ENCODE data around the gene EPB41.

The EPB41 gene

DNA sequence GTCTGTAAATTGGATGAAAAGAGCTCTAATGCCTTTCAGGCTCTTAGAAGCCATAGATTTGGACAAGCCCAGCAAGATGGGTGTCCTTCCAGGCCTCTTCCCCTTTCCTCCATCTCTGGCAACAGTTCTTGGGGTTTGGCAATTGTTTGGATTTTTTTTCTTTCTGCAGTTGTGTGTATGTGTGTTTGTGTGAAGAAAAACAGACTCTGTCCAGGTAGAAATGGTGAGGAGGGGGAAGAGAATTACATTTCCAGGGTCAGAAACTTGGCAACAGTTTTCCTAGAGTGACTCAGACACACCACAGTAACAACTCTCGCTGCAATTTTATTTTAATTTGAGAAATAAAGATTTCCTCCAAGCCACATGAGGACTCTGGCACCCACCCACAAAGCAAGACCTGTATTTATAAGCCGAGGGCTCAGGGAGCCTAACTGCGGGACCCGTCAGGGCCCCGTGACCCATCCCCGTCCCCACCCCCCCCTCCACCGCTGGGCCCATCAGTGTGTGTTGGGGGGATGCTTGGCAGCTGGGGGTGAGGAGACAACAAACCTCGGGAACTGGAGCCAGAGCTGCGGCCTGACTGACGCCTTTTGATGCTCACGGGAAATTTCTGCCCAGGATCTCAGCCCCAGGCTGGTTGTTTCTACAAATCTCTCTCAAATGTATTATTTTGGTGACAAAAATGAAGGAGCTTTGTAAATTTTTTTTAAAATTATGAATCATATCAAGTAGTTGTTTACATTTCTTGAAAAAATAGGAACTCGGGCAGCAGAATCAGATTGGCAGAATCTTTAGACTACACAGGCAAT, 205.0 kb downstream of the EPB41 start:
- no peak for DNase-seq (ENCODE audit: low spot score)
- H3K27ac ChIP-seq = peak overlapping the region in 1 of 2 donors; percentile 99
- H3K4me3 ChIP-seq = no peak overlapping the region
- no peak for TF ChIP-seq CTCF (IDR thresholded peaks at IDR 0.05)

- DNase-seq (ENCODE audit: low spot score) = no peak
- H3K4me3 ChIP-seq = no peak overlapping the region
- TF ChIP-seq CTCF (IDR thresholded peaks at IDR 0.05) = no peak
- peak overlapping the region in 1 of 2 donors; percentile 99 for H3K27ac ChIP-seq
These were observed 206.0 kb downstream of the EPB41 start for GRCh38 chr1:29120367-29120766.

DNA sequence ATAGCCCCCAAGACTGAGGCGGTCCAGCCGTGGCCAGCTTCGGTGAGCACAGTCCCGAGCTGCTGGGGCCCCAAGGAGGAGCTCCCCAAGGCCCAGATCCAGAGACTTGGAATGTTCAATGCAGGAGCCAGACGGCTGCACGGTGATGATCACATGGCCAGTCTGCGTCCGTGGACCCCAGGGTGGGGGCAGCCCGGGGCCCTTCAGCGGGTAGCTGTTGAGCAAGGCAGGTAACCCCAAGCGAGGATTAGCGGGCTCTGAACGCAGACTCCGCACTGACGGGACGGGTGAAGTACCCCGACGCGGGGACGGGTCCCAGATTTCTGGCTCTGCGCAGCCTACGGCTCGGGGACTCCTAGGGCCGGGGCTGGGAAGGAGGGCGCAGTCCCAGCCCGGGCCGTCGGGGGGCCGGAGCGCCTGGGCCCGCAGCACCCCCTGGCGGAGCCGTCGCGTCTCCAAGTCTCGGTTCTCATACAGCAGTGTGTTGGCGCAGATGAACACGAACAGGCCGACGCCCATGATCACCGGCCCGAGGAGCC, 206.6 kb downstream of the EPB41 start:
- peak overlapping the region; percentile 95 to 99 for H3K27ac ChIP-seq
- DNase-seq (ENCODE audit: low spot score) = peak; percentile 76
- H3K4me3 ChIP-seq = peak overlapping the region; percentile 90
- TF ChIP-seq CTCF (IDR thresholded peaks at IDR 0.05) = peak; percentile 43

DNA sequence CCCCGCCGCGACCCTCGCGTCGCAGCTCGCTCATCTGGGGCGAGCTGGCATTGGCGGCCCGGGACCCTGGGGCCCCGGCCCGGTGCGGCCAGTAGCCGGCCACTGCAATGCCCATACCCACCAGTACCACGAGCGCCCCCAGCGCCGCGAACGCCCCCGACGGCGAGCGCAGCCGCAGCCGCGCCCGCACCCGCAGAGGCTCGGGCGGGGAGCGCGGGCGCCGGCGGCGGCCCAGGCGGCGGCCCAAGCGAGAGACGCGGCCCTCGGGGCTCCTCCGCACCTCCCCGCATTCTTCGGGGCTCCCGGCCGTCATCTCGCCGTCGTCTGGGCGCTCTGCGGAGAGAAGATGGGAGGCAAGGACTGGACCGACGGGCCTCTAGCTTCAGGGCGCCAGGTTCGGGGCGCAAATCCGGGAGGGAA, 207.2 kb downstream of the EPB41 start:
- Histone ChIP-seq H3K27ac (peak overlapping the region; percentile 95 to 99), H3K4me3 (peak overlapping the region; percentile 90)
- no peak for TF ChIP-seq CTCF (IDR thresholded peaks at IDR 0.05)
- DNase-seq (ENCODE audit: low spot score) = no peak

DNA sequence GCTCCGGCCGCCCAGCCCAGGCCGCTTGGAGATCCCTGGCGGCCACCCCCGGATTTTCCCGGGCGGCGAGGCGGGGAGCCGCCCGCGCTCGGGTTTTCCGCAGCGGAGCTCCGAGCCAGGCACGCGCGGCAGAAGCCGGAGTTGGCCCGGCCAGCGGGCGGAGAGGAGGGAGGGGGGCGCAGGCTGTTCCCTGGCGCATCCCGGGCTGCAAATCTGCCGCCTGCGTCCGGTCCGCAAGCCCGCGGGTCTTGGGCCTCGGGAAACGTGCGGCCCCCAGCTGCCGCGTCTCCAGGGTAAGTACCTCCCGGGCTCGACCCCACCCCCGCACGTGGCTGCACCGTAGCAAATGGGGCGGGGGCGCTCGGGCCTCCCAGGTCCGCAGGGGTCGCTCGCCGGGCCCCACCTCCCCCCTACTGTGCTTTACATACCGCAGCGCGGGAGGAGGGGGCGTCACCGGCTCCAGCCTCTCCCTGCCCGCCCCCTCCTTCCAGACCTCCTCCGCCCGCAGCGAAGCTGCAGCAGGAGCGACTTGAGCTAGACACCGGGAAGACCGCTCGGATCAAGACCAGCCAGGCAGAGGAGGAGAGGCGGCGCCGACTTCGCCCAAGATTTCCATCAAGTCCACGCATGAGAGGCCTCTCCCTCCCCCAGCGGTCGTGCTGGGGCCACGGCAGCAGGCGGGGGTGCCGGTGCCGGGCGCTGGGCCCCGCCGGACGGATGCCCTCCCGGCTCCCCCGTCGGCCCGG, 207.7 kb downstream of the EPB41 start:
- peak; percentile 80 for DNase-seq (ENCODE audit: low spot score)
- Histone ChIP-seq H3K4me3 (peak overlapping the region; percentile 90), H3K27ac (peak overlapping the region; percentile 95 to 99)
- no peak for TF ChIP-seq CTCF (IDR thresholded peaks at IDR 0.05)

DNA sequence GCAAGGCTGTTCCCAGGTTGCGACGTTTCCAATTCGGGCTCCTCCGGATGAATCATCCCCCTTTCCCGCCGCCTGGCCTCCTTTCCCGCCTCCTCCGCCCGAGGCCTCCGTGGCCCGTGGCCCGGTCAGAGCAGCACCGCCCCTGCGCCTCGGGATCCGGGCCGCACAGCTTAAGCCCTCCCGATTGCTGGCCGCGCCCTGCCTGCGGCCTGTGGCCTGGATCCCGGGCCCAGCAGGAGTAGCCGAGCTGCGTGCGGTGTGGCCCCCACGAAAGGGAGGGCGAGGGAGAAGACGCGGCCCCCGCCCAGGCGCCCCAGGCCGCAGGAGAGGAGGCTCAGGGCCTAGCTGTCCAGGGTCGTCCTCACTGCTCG, 208.3 kb downstream of the EPB41 start:
- peak overlapping the region; percentile 90 for H3K4me3 ChIP-seq
- H3K27ac ChIP-seq = peak overlapping the region; percentile 95 to 99
- peak; percentile 90 for DNase-seq (ENCODE audit: low spot score)
- TF ChIP-seq CTCF (IDR thresholded peaks at IDR 0.05) = no peak

Measured in coronary artery (tissue), 2 donors.